COLO829 (cell line): ENCODE results near the gene CMTM2.

Experiments
- DNase-seq: peaks from one replicate; pipeline ENCODE4 v3.0.0; 2012; ENCODE audit warnings: low spot score

Gene CMTM2

GRCh38 chr16:66578651-66579531, at the start of gene CMTM2:
TSS of gene CMTM2 (plus strand) at chr16:66579463. CDS start at chr16:66579608, 145 bp downstream.
- no peak for DNase-seq

- DNase-seq: no peak
Measured at GRCh38 chr16:66529475-66529874, 49.8 kb upstream of the CMTM2 start.

- DNase-seq: no peak
Measured at GRCh38 chr16:66534376-66534799, 44.9 kb upstream of the CMTM2 start.

GRCh38 chr16:66536525-66536924, 42.7 kb upstream of the CMTM2 start:
- DNase-seq: no peak

GRCh38 chr16:66537236-66537635, 42.0 kb upstream of the CMTM2 start:
- no peak for DNase-seq

- DNase-seq: no peak
Measured at GRCh38 chr16:66538910-66539309, 40.4 kb upstream of the CMTM2 start.

GRCh38 chr16:66539623-66540469, 39.4 kb upstream of the CMTM2 start:
- DNase-seq: no peak

GRCh38 chr16:66541388-66542355, 37.6 kb upstream of the CMTM2 start:
- DNase-seq: no peak

GRCh38 chr16:66542396-66542795, 36.9 kb upstream of the CMTM2 start:
- DNase-seq: no peak

GRCh38 chr16:66543541-66543940, 35.7 kb upstream of the CMTM2 start:
- DNase-seq: no peak

- no peak for DNase-seq
Measured at GRCh38 chr16:66544016-66544757, 35.1 kb upstream of the CMTM2 start.

- DNase-seq: no peak
Measured at GRCh38 chr16:66547101-66547989, 31.9 kb upstream of the CMTM2 start.

GRCh38 chr16:66548068-66548467, 31.2 kb upstream of the CMTM2 start:
- no peak for DNase-seq

GRCh38 chr16:66548868-66549267, 30.4 kb upstream of the CMTM2 start:
- DNase-seq: no peak

GRCh38 chr16:66549284-66550131, 29.8 kb upstream of the CMTM2 start, which contains the start of gene TK2:
TSS of gene TK2 (minus strand) at chr16:66550122. CDS start at chr16:66550061, 61 bp downstream.
- DNase-seq: peak; percentile 26

- DNase-seq: peak; percentile 13
Measured at GRCh38 chr16:66551348-66551759, 27.9 kb upstream of the CMTM2 start.

GRCh38 chr16:66551788-66552285, 27.4 kb upstream of the CMTM2 start:
- DNase-seq: no peak

GRCh38 chr16:66552286-66553177, 26.7 kb upstream of the CMTM2 start, which contains the start of gene CKLF:
TSS of gene CKLF (plus strand) at chr16:66552576. CDS start at chr16:66552716, 140 bp downstream.
- DNase-seq: peak; percentile 92
